ENCODE data around the gene ACO2. TPM values are rescaled to one million over a fixed set of nuclear protein-coding genes. Genes with fewer than 3 reads are reported as not detected.

ACO2 gene
- total RNA-seq, 1 experiment from 2014 or later = 71.5 TPM

DNA sequence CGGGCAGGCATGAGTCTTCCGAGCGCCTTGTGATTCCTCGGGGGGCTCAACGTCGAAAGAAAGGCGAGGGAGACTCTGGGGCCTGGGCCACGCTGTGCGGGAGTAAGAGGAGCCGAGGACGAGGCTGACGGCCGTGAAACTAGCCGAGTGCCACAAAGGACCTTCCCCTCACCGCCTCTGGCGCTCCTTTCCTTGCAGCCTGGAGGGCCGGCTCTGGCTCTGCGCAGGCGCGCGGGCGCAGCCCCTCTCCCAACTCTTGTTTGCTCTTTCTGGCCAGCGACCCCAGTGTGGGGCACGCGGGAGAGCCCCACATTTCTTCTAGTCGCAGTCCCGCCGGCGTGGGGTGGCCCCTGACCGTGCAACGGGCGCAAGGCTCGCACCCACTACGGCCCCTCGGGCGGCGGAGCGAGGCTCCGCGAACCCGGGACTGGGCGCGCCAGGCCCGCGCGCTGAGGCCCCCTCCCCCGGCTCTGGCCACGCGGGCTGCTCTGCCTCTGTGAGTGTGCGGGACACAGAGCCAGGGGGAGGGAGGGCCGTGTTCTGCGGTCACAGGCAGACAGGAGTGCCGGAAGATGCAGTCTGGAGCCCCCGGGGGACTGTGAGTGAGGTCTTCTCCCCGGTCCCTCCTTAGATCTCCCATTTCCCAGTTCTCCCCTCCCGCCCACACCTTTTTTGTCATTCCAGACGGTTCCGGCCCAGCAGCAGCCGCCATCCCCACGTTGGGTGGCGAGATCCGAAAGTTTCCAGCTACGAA, 21.3 kb upstream of the ACO2 start:
- DNase-seq (ENCODE audit: low read depth, low spot score) (no peak), ATAC-seq (peak; percentile 49)
- Histone ChIP-seq H3K4me1 (ENCODE audit: control insufficient read depth, insufficient read depth, low read length) (0 out of 2 replicates have a peak, but pooled peaks cover under 1% of the 10 kb centered on the region), H3K27me3 (ENCODE audit: control insufficient read depth, insufficient read depth, low read length) (no peaks in the 10 kb centered on the region), H3K9me3 (ENCODE audit: control insufficient read depth, insufficient read depth, low read depth, low read length) (no peaks in the 10 kb centered on the region), H3K36me3 (ENCODE audit: control insufficient read depth, insufficient read depth, low read length) (peaks cover 5% of the 10 kb centered on the region), H3K4me3 (ENCODE audit: low read depth in 2 of 2, low read length in 2 of 2) (peak overlapping the region; percentile 81 to 96), H3K27ac (ENCODE audit: low read length) (peak overlapping the region; percentile 95)
- intact Hi-C loops (cut with micrococcal nuclease; ENCODE audit: unreplicated experiment) (no loop called here), in situ Hi-C loops (cut with HindIII; ENCODE audit: low pct_unique_long_range_greater_than_20kb, low sequenced_read_pairs) (no loop called here)
- CTCF ChIA-PET = interaction anchor here (0.6 kb wide), 2 partner anchors 18 to 46 kb away, joined by 4 to 5 read pairs; no protein-coding TSS in a partner anchor
- TF ChIP-seq, protein P1, sequence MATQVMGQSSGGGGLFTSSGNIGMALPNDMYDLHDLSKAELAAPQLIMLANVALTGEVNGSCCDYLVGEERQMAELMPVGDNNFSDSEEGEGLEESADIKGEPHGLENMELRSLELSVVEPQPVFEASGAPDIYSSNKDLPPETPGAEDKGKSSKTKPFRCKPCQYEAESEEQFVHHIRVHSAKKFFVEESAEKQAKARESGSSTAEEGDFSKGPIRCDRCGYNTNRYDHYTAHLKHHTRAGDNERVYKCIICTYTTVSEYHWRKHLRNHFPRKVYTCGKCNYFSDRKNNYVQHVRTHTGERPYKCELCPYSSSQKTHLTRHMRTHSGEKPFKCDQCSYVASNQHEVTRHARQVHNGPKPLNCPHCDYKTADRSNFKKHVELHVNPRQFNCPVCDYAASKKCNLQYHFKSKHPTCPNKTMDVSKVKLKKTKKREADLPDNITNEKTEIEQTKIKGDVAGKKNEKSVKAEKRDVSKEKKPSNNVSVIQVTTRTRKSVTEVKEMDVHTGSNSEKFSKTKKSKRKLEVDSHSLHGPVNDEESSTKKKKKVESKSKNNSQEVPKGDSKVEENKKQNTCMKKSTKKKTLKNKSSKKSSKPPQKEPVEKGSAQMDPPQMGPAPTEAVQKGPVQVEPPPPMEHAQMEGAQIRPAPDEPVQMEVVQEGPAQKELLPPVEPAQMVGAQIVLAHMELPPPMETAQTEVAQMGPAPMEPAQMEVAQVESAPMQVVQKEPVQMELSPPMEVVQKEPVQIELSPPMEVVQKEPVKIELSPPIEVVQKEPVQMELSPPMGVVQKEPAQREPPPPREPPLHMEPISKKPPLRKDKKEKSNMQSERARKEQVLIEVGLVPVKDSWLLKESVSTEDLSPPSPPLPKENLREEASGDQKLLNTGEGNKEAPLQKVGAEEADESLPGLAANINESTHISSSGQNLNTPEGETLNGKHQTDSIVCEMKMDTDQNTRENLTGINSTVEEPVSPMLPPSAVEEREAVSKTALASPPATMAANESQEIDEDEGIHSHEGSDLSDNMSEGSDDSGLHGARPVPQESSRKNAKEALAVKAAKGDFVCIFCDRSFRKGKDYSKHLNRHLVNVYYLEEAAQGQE (IDR thresholded peaks at IDR 0.05; ENCODE audit: insufficient read depth in 1 of 2, low read depth in 2 of 2, low read length in 1 of 2) = no peak
- TF ChIP-seq TCF7L2 (IDR thresholded peaks at IDR 0.05; ENCODE audit: low read depth, low read length) (no peak), POLR2AphosphoS5 (IDR thresholded peaks at IDR 0.05; ENCODE audit: low read depth, low read length) (no peak), SIN3A (IDR thresholded peaks at IDR 0.05; ENCODE audit: borderline replicate concordance, insufficient read depth, low read depth, low read length) (no peak)
- TF ChIP-seq, protein P2, sequence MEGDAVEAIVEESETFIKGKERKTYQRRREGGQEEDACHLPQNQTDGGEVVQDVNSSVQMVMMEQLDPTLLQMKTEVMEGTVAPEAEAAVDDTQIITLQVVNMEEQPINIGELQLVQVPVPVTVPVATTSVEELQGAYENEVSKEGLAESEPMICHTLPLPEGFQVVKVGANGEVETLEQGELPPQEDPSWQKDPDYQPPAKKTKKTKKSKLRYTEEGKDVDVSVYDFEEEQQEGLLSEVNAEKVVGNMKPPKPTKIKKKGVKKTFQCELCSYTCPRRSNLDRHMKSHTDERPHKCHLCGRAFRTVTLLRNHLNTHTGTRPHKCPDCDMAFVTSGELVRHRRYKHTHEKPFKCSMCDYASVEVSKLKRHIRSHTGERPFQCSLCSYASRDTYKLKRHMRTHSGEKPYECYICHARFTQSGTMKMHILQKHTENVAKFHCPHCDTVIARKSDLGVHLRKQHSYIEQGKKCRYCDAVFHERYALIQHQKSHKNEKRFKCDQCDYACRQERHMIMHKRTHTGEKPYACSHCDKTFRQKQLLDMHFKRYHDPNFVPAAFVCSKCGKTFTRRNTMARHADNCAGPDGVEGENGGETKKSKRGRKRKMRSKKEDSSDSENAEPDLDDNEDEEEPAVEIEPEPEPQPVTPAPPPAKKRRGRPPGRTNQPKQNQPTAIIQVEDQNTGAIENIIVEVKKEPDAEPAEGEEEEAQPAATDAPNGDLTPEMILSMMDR (IDR thresholded peaks at IDR 0.05) = no peak
- POLR2A ChIA-PET = interaction anchor here (1.5 kb wide), 1 partner anchor 21 kb away, joined by 14 read pairs; the partner anchor contains the start of genes ACO2 and PHF5A
- BruUV-seq (replicated peaks) = no TSS peak

DNA sequence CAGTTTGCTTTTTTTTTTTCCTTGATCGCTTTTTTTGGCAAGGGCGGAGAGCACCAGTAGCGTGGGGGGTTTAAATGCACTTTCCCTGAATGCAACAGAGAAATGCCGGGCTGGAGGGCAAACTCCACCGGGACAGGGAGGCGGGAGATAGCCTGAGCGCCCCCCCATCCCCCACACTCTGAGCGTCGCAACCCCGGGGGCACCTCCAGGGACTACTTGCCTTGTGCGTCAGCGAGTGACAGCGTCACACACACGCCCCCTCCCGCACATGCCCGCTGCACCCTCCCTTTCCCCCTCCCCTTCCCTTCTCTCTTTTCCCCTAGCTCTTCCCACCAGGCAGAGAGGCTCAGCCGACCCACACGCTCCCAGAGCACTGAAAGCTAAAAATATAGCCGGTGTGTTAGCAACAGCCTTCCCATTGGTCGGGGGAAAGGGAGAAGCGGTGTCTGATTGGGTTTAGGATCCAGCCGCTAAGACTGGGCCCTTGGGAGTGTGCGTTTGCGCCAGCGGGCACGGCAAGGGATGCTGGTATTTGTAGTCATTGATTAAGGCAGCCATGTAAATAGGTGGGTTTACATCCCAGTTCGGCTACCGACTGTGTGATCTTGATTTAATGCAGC, 20.6 kb upstream of the ACO2 start:
- POLR2A ChIA-PET = interaction anchor here (0.6 to 0.8 kb wide), 6 partner anchors 10 to 497 kb away, joined by 3 to 14 read pairs (median 4); partner anchors contain the start of gene RBX1
- no TSS peak for BruUV-seq (replicated peaks)
- CTCF ChIA-PET = interaction anchor here (0.6 kb wide), 5 partner anchors 10 to 1183 kb away, joined by 3 to 5 read pairs (median 4); no protein-coding TSS in a partner anchor
- no peaks in the 10 kb centered on the region for H3K9me3 ChIP-seq (ENCODE audit: control insufficient read depth, insufficient read depth, low read depth, low read length)
- peak overlapping the region; percentile 95 for H3K27ac ChIP-seq (ENCODE audit: low read length)
- TF ChIP-seq POLR2AphosphoS5 (IDR thresholded peaks at IDR 0.05; ENCODE audit: low read depth, low read length) (no peak), SIN3A (IDR thresholded peaks at IDR 0.05; ENCODE audit: borderline replicate concordance, insufficient read depth, low read depth, low read length) (no peak), TCF7L2 (IDR thresholded peaks at IDR 0.05; ENCODE audit: low read depth, low read length) (no peak)
- TF ChIP-seq, protein P2 (IDR thresholded peaks at IDR 0.05) = no peak
- TF ChIP-seq, protein P1 (IDR thresholded peaks at IDR 0.05; ENCODE audit: insufficient read depth in 1 of 2, low read depth in 2 of 2, low read length in 1 of 2) = no peak
- ATAC-seq (peak; percentile 87), DNase-seq (ENCODE audit: low read depth, low spot score) (peak; percentile 95)
- intact Hi-C loops (cut with micrococcal nuclease; ENCODE audit: unreplicated experiment) (no loop called here), in situ Hi-C loops (cut with HindIII; ENCODE audit: low pct_unique_long_range_greater_than_20kb, low sequenced_read_pairs) (no loop called here)
- peaks cover 5% of the 10 kb centered on the region; the same call in 1 of the 2 replicates for H3K36me3 ChIP-seq (ENCODE audit: control insufficient read depth, insufficient read depth, low read length)
- no peaks in the 10 kb centered on the region for H3K27me3 ChIP-seq (ENCODE audit: control insufficient read depth, insufficient read depth, low read length)
- no peaks in the 10 kb centered on the region for H3K4me1 ChIP-seq (ENCODE audit: control insufficient read depth, insufficient read depth, low read length)
- H3K4me3 ChIP-seq (ENCODE audit: low read depth in 2 of 2, low read length in 2 of 2) = peak overlapping the region; percentile 81 to 96
